ENCODE measurements around the gene C17orf50.
A peak's percentile ranks its signal among the peaks of the same experiment; 100 is the strongest.

Gene C17orf50

GRCh38 chr17:35760587-35760986 is at the start of gene C17orf50:
C17orf50 (plus strand) TSS chr17:35760887; CDS start chr17:35760942, 55 bp downstream.
- no peak for DNase-seq

- no peak for DNase-seq
Observed at GRCh38 chr17:35710950-35711349, 49.7 kb upstream of the C17orf50 start.

GRCh38 chr17:35713069-35713728 is 47.5 kb upstream of the C17orf50 start:
- DNase-seq = no peak

- DNase-seq = no peak
Observed at GRCh38 chr17:35714988-35715387, 45.7 kb upstream of the C17orf50 start.

GRCh38 chr17:35715416-35715815 is 45.3 kb upstream of the C17orf50 start:
- no peak for DNase-seq

- DNase-seq = no peak
Observed at GRCh38 chr17:35716173-35716572, 44.5 kb upstream of the C17orf50 start.

- no peak for DNase-seq
Observed at GRCh38 chr17:35716897-35717465, 43.7 kb upstream of the C17orf50 start.

GRCh38 chr17:35717475-35717874 is 43.2 kb upstream of the C17orf50 start:
- no peak for DNase-seq

- no peak for DNase-seq
Observed at GRCh38 chr17:35723735-35724134, 37.0 kb upstream of the C17orf50 start.

- DNase-seq = no peak
Observed at GRCh38 chr17:35725058-35725457, 35.6 kb upstream of the C17orf50 start.

GRCh38 chr17:35725802-35726126 is 34.9 kb upstream of the C17orf50 start:
- no peak for DNase-seq

- DNase-seq = peak; percentile 15
Observed at GRCh38 chr17:35726127-35726952, 34.3 kb upstream of the C17orf50 start.

- DNase-seq = no peak
Observed at GRCh38 chr17:35726953-35727460, 33.7 kb upstream of the C17orf50 start.

GRCh38 chr17:35727635-35728034 is 33.1 kb upstream of the C17orf50 start:
- no peak for DNase-seq

- no peak for DNase-seq
Observed at GRCh38 chr17:35728551-35728950, 32.1 kb upstream of the C17orf50 start.

- peak; percentile 24 for DNase-seq
Observed at GRCh38 chr17:35729405-35729833, 31.3 kb upstream of the C17orf50 start.

GRCh38 chr17:35730400-35731005 is 30.2 kb upstream of the C17orf50 start:
- no peak for DNase-seq

- DNase-seq = peak; percentile 67
Observed at GRCh38 chr17:35731239-35731916, 29.3 kb upstream of the C17orf50 start, which contains the start of gene RASL10B. RASL10B (plus strand) TSS chr17:35731639; CDS start chr17:35735185, 3,546 bp downstream.

GRCh38 chr17:35731917-35732805 is 28.5 kb upstream of the C17orf50 start:
- DNase-seq = peak; percentile 35

- no peak for DNase-seq
Observed at GRCh38 chr17:35732806-35733136, 27.9 kb upstream of the C17orf50 start.

- DNase-seq = no peak
Observed at GRCh38 chr17:35733366-35733765, 27.3 kb upstream of the C17orf50 start.

GRCh38 chr17:35734396-35734795 is 26.3 kb upstream of the C17orf50 start:
- no peak for DNase-seq
